HEK293 (cell line): ENCODE measurements around the gene CDC42EP3.

Experiments
- CTCF ChIA-PET: fragments of 350-600 bp; formaldehyde crosslinking; extraction: SDS; loops from one replicate; lab custom pipeline; 2021; ENCODE audit warnings: antibody characterized with exemption; lab: Yijun Ruan, JAX
- POLR2A ChIA-PET: fragments of 300-600 bp; formaldehyde crosslinking; extraction: SDS; loops from one replicate; lab custom pipeline; 2020; ENCODE audit warnings: antibody characterized with exemption, inconsistent platforms; lab: Yijun Ruan, JAX
- H3K27ac ChIP-seq: fragments of 200-500 bp; sonication (Bioruptor generic); 2 replicates; pipeline ENCODE4 v1.5.1; 2014; ENCODE audit warnings: low read depth, low read length, control low read depth, inconsistent platforms; ENCODE audit errors: extremely low read depth
- H3K36me3 ChIP-seq, 2 experiments: fragments of 200-500 bp in 1 of 2; sonication (Bioruptor generic) in 1 of 2; 1 replicate in 1 of 2; 2 replicates in 1 of 2; pipeline ENCODE4 v1.5.1; 2014 to 2017; ENCODE audit warnings: inconsistent platforms in 2 of 2, low read length in 2 of 2; ENCODE audit not compliant: control insufficient read depth in 2 of 2, insufficient read depth in 1 of 2
- H3K4me1 ChIP-seq: fragments of 200-500 bp; sonication (Bioruptor generic); 2 replicates; pipeline ENCODE4 v1.5.1; 2014; ENCODE audit warnings: mild to moderate bottlenecking, low read length, inconsistent platforms; ENCODE audit not compliant: control insufficient read depth, insufficient read depth
- H3K4me3 ChIP-seq: 2 replicates; pipeline ENCODE4 v1.5.1; 2011; ENCODE audit warnings: low read depth, mild to moderate bottlenecking, control low read depth, low read length, moderate library complexity
- H3K9me3 ChIP-seq: fragments of 200-500 bp; sonication (Bioruptor generic); 2 replicates; pipeline ENCODE4 v1.5.1; 2014; ENCODE audit warnings: low read depth, low read length, inconsistent platforms; ENCODE audit not compliant: control insufficient read depth, insufficient read depth
- BCL11B ChIP-seq: fragments of 450-650 bp; formaldehyde crosslinking; IDR thresholded peaks from 2 replicates; pipeline ENCODE4 v1.5.1; 2016; ENCODE audit warnings: low read depth, missing biosample characterization, missing genetic modification characterization
- EGR2 ChIP-seq: fragments of 450-650 bp; formaldehyde crosslinking; IDR thresholded peaks from 2 replicates; pipeline ENCODE4 v1.5.1; 2016; ENCODE audit warnings: low read depth, missing biosample characterization, missing genetic modification characterization
- GLI2 ChIP-seq: fragments of 450-650 bp; formaldehyde crosslinking; IDR thresholded peaks from 2 replicates; pipeline ENCODE4; 2017; ENCODE audit warnings: missing biosample characterization, missing genetic modification characterization, low read depth, borderline replicate concordance
- GLI4 ChIP-seq: fragments of 450-650 bp; formaldehyde crosslinking; IDR thresholded peaks from 2 replicates; pipeline ENCODE4 v1.5.1; 2016; ENCODE audit warnings: missing biosample characterization, missing genetic modification characterization
- HOXA7 ChIP-seq: sonication (generic); formaldehyde crosslinking; IDR thresholded peaks from 2 replicates; pipeline ENCODE4 v1.8.1; 2022; ENCODE audit warnings: missing genetic modification reagents, borderline replicate concordance
- KLF8 ChIP-seq: fragments of 450-650 bp; formaldehyde crosslinking; IDR thresholded peaks from 2 replicates; pipeline ENCODE4 v1.5.1; 2016; ENCODE audit warnings: missing biosample characterization, missing genetic modification characterization
- MYNN ChIP-seq: fragments of 450-650 bp; formaldehyde crosslinking; IDR thresholded peaks from 2 replicates; pipeline ENCODE4 v1.5.1; 2016; ENCODE audit warnings: missing biosample characterization, missing genetic modification characterization, borderline replicate concordance
- SCRT2 ChIP-seq: fragments of 450-650 bp; formaldehyde crosslinking; IDR thresholded peaks from 2 replicates; pipeline ENCODE4 v1.5.1; 2016; ENCODE audit warnings: missing biosample characterization, missing genetic modification characterization
- SP3 ChIP-seq: fragments of 450-650 bp; formaldehyde crosslinking; IDR thresholded peaks from 2 replicates; pipeline ENCODE4 v1.5.1; 2016; ENCODE audit warnings: missing biosample characterization, missing genetic modification characterization
- SP7 ChIP-seq: fragments of 450-650 bp; formaldehyde crosslinking; IDR thresholded peaks from 2 replicates; pipeline ENCODE4 v1.5.1; 2016; ENCODE audit warnings: missing biosample characterization, missing genetic modification characterization
- ZFP3 ChIP-seq: fragments of 450-650 bp; formaldehyde crosslinking; IDR thresholded peaks from 2 replicates; pipeline ENCODE4 v1.5.1; 2016; ENCODE audit warnings: low read depth, missing biosample characterization, missing genetic modification characterization
- ZNF132 ChIP-seq: fragments of 450-650 bp; formaldehyde crosslinking; IDR thresholded peaks from 2 replicates; pipeline ENCODE4 v1.5.1; 2017; ENCODE audit warnings: missing biosample characterization, missing genetic modification characterization, borderline replicate concordance
- ZNF133 ChIP-seq: fragments of 450-650 bp; formaldehyde crosslinking; IDR thresholded peaks from 2 replicates; pipeline ENCODE4 v1.5.1; 2016; ENCODE audit warnings: missing biosample characterization, missing genetic modification characterization
- ZNF174 ChIP-seq: fragments of 450-650 bp; formaldehyde crosslinking; IDR thresholded peaks from 2 replicates; pipeline ENCODE4 v1.5.0; 2017; ENCODE audit warnings: missing biosample characterization, mild to moderate bottlenecking, missing genetic modification characterization
- ZNF211 ChIP-seq: fragments of 450-650 bp; formaldehyde crosslinking; IDR thresholded peaks from 2 replicates; pipeline ENCODE4 v1.5.1; 2016; ENCODE audit warnings: low read depth, missing biosample characterization, missing genetic modification characterization
- ZNF26 ChIP-seq: fragments of 450-650 bp; formaldehyde crosslinking; IDR thresholded peaks from 2 replicates; pipeline ENCODE4 v1.5.1; 2016; ENCODE audit warnings: missing biosample characterization, missing genetic modification characterization
- ZNF394 ChIP-seq: fragments of 450-650 bp; formaldehyde crosslinking; IDR thresholded peaks from 2 replicates; pipeline ENCODE4 v1.5.1; 2016; ENCODE audit warnings: missing biosample characterization, missing genetic modification characterization, mild to moderate bottlenecking, moderate library complexity, borderline replicate concordance
- ZNF426 ChIP-seq: fragments of 450-650 bp; formaldehyde crosslinking; IDR thresholded peaks from 2 replicates; pipeline ENCODE4 v1.5.1; 2017; ENCODE audit warnings: missing biosample characterization, missing genetic modification characterization, mild to moderate bottlenecking, inconsistent platforms, moderate library complexity
- ZNF645 ChIP-seq: fragments of 450-650 bp; formaldehyde crosslinking; IDR thresholded peaks from 2 replicates; pipeline ENCODE4; 2016; ENCODE audit warnings: missing biosample characterization, missing genetic modification characterization
- ZNF660 ChIP-seq: fragments of 450-650 bp; IDR thresholded peaks from 2 replicates; pipeline ENCODE4 v1.5.1; 2018; ENCODE audit warnings: missing biosample characterization, mild to moderate bottlenecking, missing genetic modification characterization
- ZNF670 ChIP-seq: fragments of 450-650 bp; formaldehyde crosslinking; IDR thresholded peaks from 2 replicates; pipeline ENCODE4 v1.5.1; 2016; ENCODE audit warnings: missing biosample characterization, missing genetic modification characterization, low read depth
- ZNF704 ChIP-seq: fragments of 450-650 bp; formaldehyde crosslinking; IDR thresholded peaks from 2 replicates; pipeline ENCODE4 v1.5.1; 2016; ENCODE audit warnings: missing biosample characterization, missing genetic modification characterization
- ZXDB ChIP-seq: fragments of 450-650 bp; formaldehyde crosslinking; IDR thresholded peaks from 2 replicates; pipeline ENCODE4 v1.5.1; 2016; ENCODE audit warnings: missing biosample characterization, missing genetic modification characterization
- TF ChIP-seq, protein P1 (sequence below): fragments of 450-650 bp; formaldehyde crosslinking; IDR thresholded peaks from 2 replicates; pipeline ENCODE4 v1.5.1; 2016; ENCODE audit warnings: missing biosample characterization, missing genetic modification characterization
- TF ChIP-seq, protein P2 (sequence below): fragments of 450-650 bp; formaldehyde crosslinking; IDR thresholded peaks from 2 replicates; pipeline ENCODE4 v1.5.1; 2016; ENCODE audit warnings: missing biosample characterization, missing genetic modification characterization

CDC42EP3 gene

DNA sequence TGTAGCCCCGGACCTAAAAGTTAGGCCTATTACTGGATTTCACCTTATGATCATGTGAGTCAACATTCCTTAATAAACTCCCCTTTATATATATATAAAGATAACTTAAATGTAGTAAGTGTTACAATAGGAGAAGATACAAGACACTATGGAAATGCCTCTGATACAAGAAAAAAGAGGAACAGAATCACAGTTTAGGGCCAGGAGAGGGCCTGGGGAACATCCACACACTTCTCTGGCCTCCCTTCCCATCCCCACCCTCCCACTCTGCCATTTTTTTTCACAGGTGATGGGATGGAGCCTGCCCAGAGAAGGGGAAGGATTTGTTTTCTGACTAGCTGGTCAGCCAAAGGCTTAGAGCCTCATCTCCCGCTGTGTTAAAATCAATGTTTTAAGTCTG is 6.4 kb downstream of the CDC42EP3 start:
- no peak for TF ChIP-seq ZNF670 (tag by site-specific recombination)
- TF ChIP-seq GLI2 (tag by site-specific recombination): no peak
- TF ChIP-seq SP7 (tag by site-specific recombination): no peak
- no peak for TF ChIP-seq BCL11B (tag by site-specific recombination)
- TF ChIP-seq ZNF132: no peak
- TF ChIP-seq ZNF133: no peak
- TF ChIP-seq EGR2 (tag by site-specific recombination): no peak
- TF ChIP-seq ZNF704 (tag by site-specific recombination): no peak
- no peak for TF ChIP-seq ZNF645 (tag by site-specific recombination)
- TF ChIP-seq MYNN (tag by site-specific recombination): no peak
- no peak for TF ChIP-seq ZXDB (tag by site-specific recombination)
- TF ChIP-seq, protein P1, sequence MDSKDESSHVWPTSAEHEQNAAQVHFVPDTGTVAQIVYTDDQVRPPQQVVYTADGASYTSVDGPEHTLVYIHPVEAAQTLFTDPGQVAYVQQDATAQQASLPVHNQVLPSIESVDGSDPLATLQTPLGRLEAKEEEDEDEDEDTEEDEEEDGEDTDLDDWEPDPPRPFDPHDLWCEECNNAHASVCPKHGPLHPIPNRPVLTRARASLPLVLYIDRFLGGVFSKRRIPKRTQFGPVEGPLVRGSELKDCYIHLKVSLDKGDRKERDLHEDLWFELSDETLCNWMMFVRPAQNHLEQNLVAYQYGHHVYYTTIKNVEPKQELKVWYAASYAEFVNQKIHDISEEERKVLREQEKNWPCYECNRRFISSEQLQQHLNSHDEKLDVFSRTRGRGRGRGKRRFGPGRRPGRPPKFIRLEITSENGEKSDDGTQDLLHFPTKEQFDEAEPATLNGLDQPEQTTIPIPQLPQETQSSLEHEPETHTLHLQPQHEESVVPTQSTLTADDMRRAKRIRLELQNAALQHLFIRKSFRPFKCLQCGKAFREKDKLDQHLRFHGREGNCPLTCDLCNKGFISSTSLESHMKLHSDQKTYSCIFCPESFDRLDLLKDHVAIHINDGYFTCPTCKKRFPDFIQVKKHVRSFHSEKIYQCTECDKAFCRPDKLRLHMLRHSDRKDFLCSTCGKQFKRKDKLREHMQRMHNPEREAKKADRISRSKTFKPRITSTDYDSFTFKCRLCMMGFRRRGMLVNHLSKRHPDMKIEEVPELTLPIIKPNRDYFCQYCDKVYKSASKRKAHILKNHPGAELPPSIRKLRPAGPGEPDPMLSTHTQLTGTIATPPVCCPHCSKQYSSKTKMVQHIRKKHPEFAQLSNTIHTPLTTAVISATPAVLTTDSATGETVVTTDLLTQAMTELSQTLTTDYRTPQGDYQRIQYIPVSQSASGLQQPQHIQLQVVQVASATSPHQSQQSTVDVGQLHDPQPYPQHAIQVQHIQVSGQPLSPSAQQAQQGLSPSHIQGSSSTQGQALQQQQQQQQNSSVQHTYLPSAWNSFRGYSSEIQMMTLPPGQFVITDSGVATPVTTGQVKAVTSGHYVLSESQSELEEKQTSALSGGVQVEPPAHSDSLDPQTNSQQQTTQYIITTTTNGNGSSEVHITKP (tag by site-specific recombination): no peak
- no peak for TF ChIP-seq ZNF426 (tag by site-specific recombination)
- TF ChIP-seq, all 188 proteins: peak for 0
- Histone ChIP-seq H3K36me3 (peaks cover 0 to 9% of the 10 kb centered on the region in 2 experiments; a peak in 1 of 3 replicates), H3K4me1 (peaks cover 3% of the 10 kb centered on the region), H3K9me3 (no peaks in the 10 kb centered on the region), H3K27ac (no peak overlapping the region), H3K4me3 (no peak overlapping the region)
- POLR2A ChIA-PET: no interaction called here
- CTCF ChIA-PET: interaction anchor here (0.6 to 1.5 kb wide), 3 partner anchors 44 to 380 kb away, joined by 3 to 5 read pairs (median 4); no protein-coding TSS in a partner anchor

GRCh38 chr2:37664231-37664643 is 7.2 kb downstream of the CDC42EP3 start:
- Histone ChIP-seq H3K4me3 (no peak overlapping the region), H3K27ac (no peak overlapping the region), H3K4me1 (peaks cover 8% of the 10 kb centered on the region), H3K36me3 (peaks cover 0 to 9% of the 10 kb centered on the region in 2 experiments; a peak in 1 of 3 replicates), H3K9me3 (no peaks in the 10 kb centered on the region)
- POLR2A ChIA-PET: no interaction called here
- CTCF ChIA-PET: no interaction called here
- no peak for TF ChIP-seq ZNF26 (tag by site-specific recombination)
- no peak for TF ChIP-seq ZNF394 (tag by site-specific recombination)
- TF ChIP-seq ZFP3: no peak
- TF ChIP-seq HOXA7 (CRISPR knock-in tag): no peak
- TF ChIP-seq SP3 (tag by site-specific recombination): no peak
- TF ChIP-seq ZNF660: no peak
- no peak for TF ChIP-seq KLF8
- no peak for TF ChIP-seq GLI4 (tag by site-specific recombination)
- TF ChIP-seq ZNF174: no peak
- TF ChIP-seq, protein P1 (tag by site-specific recombination): no peak
- TF ChIP-seq ZNF211 (tag by site-specific recombination): no peak
- TF ChIP-seq SCRT2 (tag by site-specific recombination): no peak
- TF ChIP-seq, protein P2, sequence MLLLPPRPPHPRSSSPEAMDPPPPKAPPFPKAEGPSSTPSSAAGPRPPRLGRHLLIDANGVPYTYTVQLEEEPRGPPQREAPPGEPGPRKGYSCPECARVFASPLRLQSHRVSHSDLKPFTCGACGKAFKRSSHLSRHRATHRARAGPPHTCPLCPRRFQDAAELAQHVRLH (tag by site-specific recombination): no peak
